Stimulated activated effector memory CD8-positive, alpha-beta T cell treated with anti-CD3 and anti-CD28 coated beads, Interleukin-12 subunit alpha, Interleukin-12 subunit beta, amount 100 ng/mL, for 72 hours (primary cell): ENCODE results near the gene MMP14.
"Not testable (repeated sequence)": the region's sequence is repeated elsewhere in the genome, so short reads cannot be mapped to it uniquely, and the experiment has no call there.

Source experiments
- ATAC-seq: fragments of 150-1000 bp; cut with Tn5 transposase; 2 replicates; pipeline ENCODE4 v1.10.0; 2021
- DNase-seq, 2 donors: peaks; one replicate each; pipeline ENCODE4 v3.0.0; 2021 to 2022; ENCODE audit warnings: low spot score in 2 of 2
- H3K27ac Mint-ChIP-seq: one replicate; pipeline ENCODE4 v1.8.0; 2022; ENCODE audit warnings: mild to moderate bottlenecking, mixed read lengths
- H3K36me3 Mint-ChIP-seq: one replicate; pipeline ENCODE4 v1.8.0; 2022; ENCODE audit warnings: mild to moderate bottlenecking, mixed read lengths
- H3K4me1 Mint-ChIP-seq: one replicate; pipeline ENCODE4 v1.8.0; 2022; ENCODE audit warnings: mixed read lengths
- H3K4me3 Mint-ChIP-seq: one replicate; pipeline ENCODE4 v1.8.0; 2022; ENCODE audit warnings: mild to moderate bottlenecking, mixed read lengths
- H3K9me3 Mint-ChIP-seq: one replicate; pipeline ENCODE4 v1.8.0; 2022; ENCODE audit warnings: mixed read lengths

Gene MMP14

DNA sequence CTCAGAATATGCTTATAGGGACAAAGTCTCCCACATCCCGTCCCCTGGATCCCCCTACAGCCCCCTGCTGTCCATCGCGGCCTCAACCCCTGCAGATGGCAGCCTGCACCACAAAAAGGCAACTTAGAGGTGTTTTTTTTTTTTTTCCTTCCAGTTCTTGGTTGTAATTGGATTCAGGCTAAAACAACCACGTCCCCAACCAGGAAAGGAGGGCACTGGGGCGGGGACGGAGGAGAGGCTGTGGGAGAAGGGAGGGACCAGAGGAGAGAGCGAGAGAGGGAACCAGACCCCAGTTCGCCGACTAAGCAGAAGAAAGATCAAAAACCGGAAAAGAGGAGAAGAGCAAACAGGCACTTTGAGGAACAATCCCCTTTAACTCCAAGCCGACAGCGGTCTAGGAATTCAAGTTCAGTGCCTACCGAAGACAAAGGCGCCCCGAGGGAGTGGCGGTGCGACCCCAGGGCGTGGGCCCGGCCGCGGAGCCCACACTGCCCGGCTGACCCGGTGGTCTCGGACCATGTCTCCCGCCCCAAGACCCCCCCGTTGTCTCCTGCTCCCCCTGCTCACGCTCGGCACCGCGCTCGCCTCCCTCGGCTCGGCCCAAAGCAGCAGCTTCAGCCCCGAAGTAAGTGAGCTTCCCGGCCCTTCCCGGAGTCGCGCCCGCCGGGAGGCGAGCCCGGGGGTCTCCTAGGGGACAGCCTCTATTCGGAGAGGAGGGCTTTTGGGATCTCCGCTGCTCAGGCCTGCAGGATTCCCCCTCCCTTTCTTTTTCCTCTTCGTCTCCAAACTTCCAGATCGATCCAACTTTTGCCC is at the start of gene MMP14:
MMP14 (plus strand) TSS at position 285 of the 813 bp plus-strand sequence; CDS start at position 518, 233 bp downstream.
- H3K4me3 Mint-ChIP-seq: peak within 1 kb of the TSS; percentile 44
- H3K9me3 Mint-ChIP-seq: no peaks in the 10 kb centered on the region
- no peak for ATAC-seq
- H3K36me3 Mint-ChIP-seq: peaks cover 43% of the 10 kb centered on the region
- H3K4me1 Mint-ChIP-seq: peaks cover 11% of the 10 kb centered on the region
- H3K27ac Mint-ChIP-seq: no peak within 1 kb of the TSS
- DNase-seq: no peak

DNA sequence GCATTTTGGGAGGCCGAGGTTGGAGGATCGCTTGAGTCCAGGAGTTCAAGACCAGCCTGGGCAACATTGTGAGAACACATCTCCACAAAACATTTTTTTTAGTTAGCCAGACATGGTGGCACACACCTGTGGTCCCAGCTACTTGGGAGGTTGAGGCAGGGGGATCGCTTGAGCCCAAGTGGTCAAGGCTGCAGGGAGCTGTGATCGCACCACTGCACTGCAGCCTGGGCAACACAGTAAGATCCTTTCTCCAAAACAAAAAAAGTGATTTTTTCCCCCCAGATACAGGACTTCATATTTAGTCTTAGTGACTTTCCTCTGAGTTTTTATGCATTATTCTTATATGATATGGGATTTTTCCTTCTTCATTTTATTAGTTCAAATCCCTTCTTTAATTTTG is 49.7 kb upstream of the MMP14 start:
- H3K36me3 Mint-ChIP-seq: no peaks in the 10 kb centered on the region
- H3K27ac Mint-ChIP-seq: no peak overlapping the region
- H3K4me3 Mint-ChIP-seq: no peak overlapping the region
- H3K4me1 Mint-ChIP-seq: no peaks in the 10 kb centered on the region
- no peaks in the 10 kb centered on the region for H3K9me3 Mint-ChIP-seq
- DNase-seq: no peak
- no peak for ATAC-seq

DNA sequence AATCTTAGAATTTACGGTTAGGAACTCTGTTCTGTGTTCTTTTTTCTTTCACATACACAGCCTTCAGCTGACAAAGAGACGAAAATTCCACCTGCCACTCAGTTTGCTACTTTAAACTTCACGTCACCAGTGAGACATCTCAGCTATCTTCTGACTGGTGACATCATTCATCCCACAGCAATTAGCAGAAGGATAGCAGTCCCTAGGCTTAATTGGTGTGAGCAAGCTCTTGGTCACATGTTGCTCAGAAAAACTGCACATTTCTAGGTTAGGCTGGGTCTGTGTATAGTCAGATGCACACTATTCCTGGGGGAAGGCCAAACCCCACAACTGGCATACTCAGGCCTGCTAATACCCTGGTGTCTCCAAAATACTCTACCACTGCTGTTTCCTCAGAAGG is 45.1 kb upstream of the MMP14 start:
- Mint-ChIP-seq H3K36me3 (no peaks in the 10 kb centered on the region), H3K27ac (no peak overlapping the region), H3K4me3 (no peak overlapping the region), H3K4me1 (no peaks in the 10 kb centered on the region), H3K9me3 (no peaks in the 10 kb centered on the region)
- DNase-seq: no peak
- no peak for ATAC-seq

DNA sequence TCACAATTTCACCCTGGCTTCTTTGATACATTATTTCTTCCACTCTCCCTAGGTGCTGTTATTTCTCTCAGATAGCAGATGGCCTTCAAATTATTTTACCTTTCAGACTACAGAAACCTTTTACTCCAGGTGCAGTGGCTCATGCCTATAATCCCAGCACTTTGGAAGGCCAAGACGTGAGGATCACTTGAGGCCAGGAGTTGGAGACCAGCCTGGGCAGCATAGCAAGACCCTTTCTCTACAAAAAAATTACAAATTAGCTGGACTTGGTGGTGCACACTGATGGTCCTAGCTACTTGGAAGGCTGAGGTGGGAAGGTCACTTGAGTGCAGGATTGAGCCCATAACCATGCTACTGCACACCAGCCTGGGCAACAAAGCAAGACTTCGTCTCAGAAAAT is 44.2 kb upstream of the MMP14 start:
- Mint-ChIP-seq H3K9me3 (no peaks in the 10 kb centered on the region), H3K4me3 (no peak overlapping the region), H3K27ac (no peak overlapping the region), H3K4me1 (no peaks in the 10 kb centered on the region), H3K36me3 (no peaks in the 10 kb centered on the region)
- no peak for ATAC-seq
- no peak for DNase-seq

- ATAC-seq, H3K4me1 Mint-ChIP-seq, H3K27ac Mint-ChIP-seq: not testable (repeated sequence)
These were observed 42.8 kb upstream of the MMP14 start for GRCh38 chr14:22793550-22793949.

GRCh38 chr14:22793976-22794375 is 42.4 kb upstream of the MMP14 start:
- ATAC-seq: no peak
- Mint-ChIP-seq H3K4me1 (no peaks in the 10 kb centered on the region), H3K27ac (no peak overlapping the region), H3K9me3 (no peaks in the 10 kb centered on the region), H3K4me3 (no peak overlapping the region), H3K36me3 (no peaks in the 10 kb centered on the region)
- no peak for DNase-seq

More at GRCh38 chr14:22793550-22793949, 42.8 kb upstream of the MMP14 start:
- H3K9me3 Mint-ChIP-seq, H3K36me3 Mint-ChIP-seq, H3K4me3 Mint-ChIP-seq, DNase-seq: not testable (repeated sequence)

GRCh38 chr14:22794551-22794951 is 41.8 kb upstream of the MMP14 start:
- no peak for DNase-seq
- no peaks in the 10 kb centered on the region for H3K4me1 Mint-ChIP-seq
- no peaks in the 10 kb centered on the region for H3K36me3 Mint-ChIP-seq
- no peaks in the 10 kb centered on the region for H3K9me3 Mint-ChIP-seq
- H3K27ac Mint-ChIP-seq: no peak overlapping the region
- no peak for ATAC-seq
- no peak overlapping the region for H3K4me3 Mint-ChIP-seq

GRCh38 chr14:22796087-22796707 is 40.2 kb upstream of the MMP14 start:
- no peak for ATAC-seq
- H3K4me3 Mint-ChIP-seq: no peak overlapping the region

DNA sequence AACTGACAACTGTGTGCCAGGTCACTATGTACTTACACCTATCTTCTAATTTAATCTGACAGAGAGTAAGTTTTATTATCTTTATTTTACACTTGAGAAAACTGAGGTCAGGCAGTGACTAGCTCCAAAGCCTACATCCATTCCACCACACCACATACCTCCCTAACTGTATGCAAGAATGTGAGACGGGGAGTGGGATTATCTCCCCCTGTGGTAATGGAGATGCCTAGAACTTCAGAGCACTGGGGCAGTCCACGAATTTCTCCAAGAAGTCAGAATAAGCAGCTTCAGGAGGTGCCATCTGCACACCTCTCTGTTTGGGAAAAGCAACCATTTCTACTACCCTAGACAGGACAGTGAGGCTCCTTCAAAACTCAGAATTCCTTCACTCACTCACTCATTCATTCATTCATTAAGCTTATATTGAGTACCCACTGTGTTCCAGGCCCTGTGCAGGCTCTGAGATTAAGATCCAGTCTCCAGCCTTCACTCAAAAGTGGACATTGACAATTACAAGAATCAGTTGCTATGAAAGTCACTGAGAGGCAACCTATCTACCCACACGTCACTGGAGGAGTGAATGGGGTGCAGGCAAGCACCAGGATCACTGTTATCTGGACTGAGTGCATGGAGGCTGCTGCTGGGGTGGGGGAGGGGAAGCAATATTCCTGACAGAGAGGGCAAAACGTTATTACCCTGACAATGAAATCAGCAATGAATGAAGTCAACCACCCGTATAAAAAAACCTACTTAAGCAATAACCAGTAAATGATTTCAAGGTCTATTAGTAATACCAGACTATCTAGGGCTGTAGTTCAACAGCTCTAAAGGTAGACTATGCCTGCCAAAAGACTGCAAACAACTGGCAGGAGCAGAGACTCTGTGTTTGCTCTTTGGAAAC is 39.1 kb upstream of the MMP14 start:
- ATAC-seq (no peak), DNase-seq (no peak)
- Mint-ChIP-seq H3K27ac (no peak overlapping the region), H3K9me3 (no peaks in the 10 kb centered on the region), H3K36me3 (no peaks in the 10 kb centered on the region), H3K4me1 (no peaks in the 10 kb centered on the region), H3K4me3 (no peak overlapping the region)

More at GRCh38 chr14:22796087-22796707, 40.2 kb upstream of the MMP14 start:
- no peaks in the 10 kb centered on the region for H3K36me3 Mint-ChIP-seq
- no peak for DNase-seq
- H3K4me1 Mint-ChIP-seq: no peaks in the 10 kb centered on the region
- no peak overlapping the region for H3K27ac Mint-ChIP-seq
- no peaks in the 10 kb centered on the region for H3K9me3 Mint-ChIP-seq

DNA sequence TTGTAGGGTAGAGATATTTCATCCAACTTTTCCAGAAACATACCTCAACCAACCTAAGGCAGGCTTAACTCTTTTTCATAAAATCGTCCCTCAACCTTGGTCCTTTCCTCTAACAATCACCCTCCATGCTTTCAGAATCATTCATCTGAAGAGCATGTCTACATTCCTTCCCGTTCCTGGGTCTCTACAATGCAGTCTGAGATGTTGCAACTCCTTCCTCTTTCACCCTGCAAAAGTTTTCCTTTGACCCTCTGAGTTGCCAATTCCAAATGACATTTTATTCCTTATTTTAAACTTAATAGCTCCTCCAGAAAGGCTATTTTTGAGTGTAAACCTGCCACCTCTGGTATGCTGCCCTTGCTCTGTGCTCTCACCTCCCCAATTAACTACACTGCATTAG is 37.9 kb upstream of the MMP14 start:
- DNase-seq: no peak
- H3K9me3 Mint-ChIP-seq: no peaks in the 10 kb centered on the region
- H3K4me3 Mint-ChIP-seq: no peak overlapping the region
- H3K27ac Mint-ChIP-seq: no peak overlapping the region
- no peaks in the 10 kb centered on the region for H3K36me3 Mint-ChIP-seq
- no peaks in the 10 kb centered on the region for H3K4me1 Mint-ChIP-seq
- no peak for ATAC-seq

DNA sequence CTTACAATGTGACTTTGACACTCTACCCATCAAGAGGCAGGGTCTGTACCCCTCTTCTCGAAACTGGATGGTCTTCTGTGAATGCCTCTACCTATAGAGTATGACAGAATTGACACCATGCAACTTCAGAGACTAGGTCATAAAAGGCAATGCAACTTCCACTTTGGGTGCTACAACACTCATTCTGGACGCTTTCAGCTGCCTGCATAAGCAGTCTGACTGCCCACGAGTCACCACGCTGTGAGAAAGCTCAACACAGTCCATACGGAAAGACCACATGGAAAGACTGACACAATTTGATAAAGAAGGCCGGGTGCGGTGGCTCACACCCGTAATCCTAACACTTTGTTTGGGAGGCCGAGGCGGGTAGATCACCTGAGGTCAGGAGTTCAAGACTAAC is 36.0 kb upstream of the MMP14 start:
- no peak overlapping the region for H3K4me3 Mint-ChIP-seq
- H3K4me1 Mint-ChIP-seq: no peaks in the 10 kb centered on the region
- no peaks in the 10 kb centered on the region for H3K36me3 Mint-ChIP-seq
- ATAC-seq (no peak), DNase-seq (no peak)
- H3K27ac Mint-ChIP-seq: no peak overlapping the region
- no peaks in the 10 kb centered on the region for H3K9me3 Mint-ChIP-seq

- no peaks in the 10 kb centered on the region for H3K9me3 Mint-ChIP-seq
- H3K36me3 Mint-ChIP-seq: no peaks in the 10 kb centered on the region
- H3K4me1 Mint-ChIP-seq: no peaks in the 10 kb centered on the region
- no peak overlapping the region for H3K27ac Mint-ChIP-seq
- H3K4me3 Mint-ChIP-seq: no peak overlapping the region
- DNase-seq (no peak), ATAC-seq (no peak)
These were observed 34.7 kb upstream of the MMP14 start for GRCh38 chr14:22801716-22802115.

GRCh38 chr14:22802860-22803686 is 33.3 kb upstream of the MMP14 start:
- DNase-seq: no peak
- no peaks in the 10 kb centered on the region for H3K36me3 Mint-ChIP-seq
- ATAC-seq: no peak
- H3K27ac Mint-ChIP-seq: no peak overlapping the region
- H3K9me3 Mint-ChIP-seq: no peaks in the 10 kb centered on the region
- no peaks in the 10 kb centered on the region for H3K4me1 Mint-ChIP-seq
- H3K4me3 Mint-ChIP-seq: no peak overlapping the region

DNA sequence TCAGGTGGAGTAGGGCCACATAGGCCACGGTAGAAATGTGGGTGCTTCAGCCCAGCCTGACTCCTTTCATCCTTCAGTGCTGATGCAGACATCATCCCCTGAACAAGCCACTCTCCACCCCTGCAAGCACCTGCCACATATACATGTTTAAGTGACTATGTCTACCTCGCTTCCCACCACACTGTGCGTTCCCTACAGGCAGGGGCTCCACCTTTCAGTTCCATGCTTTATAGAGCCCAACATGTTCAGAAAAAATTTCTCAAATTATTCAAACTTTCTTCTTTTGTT is 32.8 kb upstream of the MMP14 start:
- Mint-ChIP-seq H3K9me3 (no peaks in the 10 kb centered on the region), H3K4me1 (no peaks in the 10 kb centered on the region), H3K27ac (no peak overlapping the region), H3K4me3 (no peak overlapping the region), H3K36me3 (no peaks in the 10 kb centered on the region)
- DNase-seq (no peak), ATAC-seq (no peak)

DNA sequence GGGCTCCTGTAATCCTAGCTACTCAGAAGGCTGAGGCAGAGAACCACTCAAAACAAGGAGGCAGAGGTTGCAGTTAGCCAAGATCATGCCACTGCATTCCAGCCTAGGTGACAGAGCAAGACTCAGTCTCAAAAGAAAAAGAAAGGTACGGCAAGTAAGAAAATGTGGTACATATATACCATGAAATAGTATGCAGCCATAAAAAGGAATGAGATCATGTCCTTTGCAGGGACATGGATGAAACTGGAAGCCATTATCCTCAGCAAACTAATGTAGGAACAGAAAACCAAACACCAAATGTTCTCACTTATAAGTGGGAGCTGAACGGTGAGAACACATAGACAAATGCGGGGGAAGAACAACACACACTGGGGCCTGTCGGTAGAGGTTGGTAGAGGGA is 31.1 kb upstream of the MMP14 start:
- not testable (repeated sequence) for H3K4me1 Mint-ChIP-seq, ATAC-seq, H3K9me3 Mint-ChIP-seq, H3K4me3 Mint-ChIP-seq, DNase-seq, H3K36me3 Mint-ChIP-seq, H3K27ac Mint-ChIP-seq
